K562 (cell line): ENCODE measurements around the gene HEATR1. TPM values are rescaled to one million over a fixed set of nuclear protein-coding genes. Genes with fewer than 3 reads are reported as not detected.

ENCODE experiments used
- CBX1 ChIP-seq: sonication (generic); IDR thresholded peaks from 2 replicates; pipeline ENCODE4 v1.6.1; 2016; ENCODE audit warnings: antibody characterized with exemption, low read depth, mild to moderate bottlenecking
- FOXA3 ChIP-seq, 2 experiments: fragments of 450-650 bp in 1 of 2; sonication (generic) in 1 of 2; formaldehyde crosslinking; IDR thresholded peaks in 1 of 2; conservative IDR thresholded peaks in 1 of 2; 2 replicates each; pipeline versions ENCODE4 v1.4.0 to v1.8.0; 2020 to 2022; ENCODE audit warnings: mild to moderate bottlenecking in 2 of 2, missing genetic modification reagents in 1 of 2
- FUS ChIP-seq: fragments of 200-400 bp; formaldehyde crosslinking; optimal IDR thresholded peaks from 2 replicates; pipeline ENCODE3; 2017; ENCODE audit warnings: low read depth, low read length
- GABPB1 ChIP-seq: sonication (generic); formaldehyde crosslinking; IDR thresholded peaks from 2 replicates; pipeline ENCODE4 v1.8.0; 2022; ENCODE audit warnings: mild to moderate bottlenecking, missing genetic modification reagents
- HDAC1 ChIP-seq, 2 experiments: fragments of 450-650 bp; IDR thresholded peaks; 2 replicates each; pipeline ENCODE4 v1.6.1; 2016 to 2017; ENCODE audit warnings: inconsistent platforms in 1 of 2, mild to moderate bottlenecking in 1 of 2, moderate library complexity in 1 of 2
- KLF16 ChIP-seq: IDR thresholded peaks from 2 replicates; pipeline ENCODE4 v1.6.1; 2016; ENCODE audit warnings: antibody characterized with exemption
- MIER1 ChIP-seq: fragments of 450-650 bp; IDR thresholded peaks from 2 replicates; pipeline ENCODE4 v1.6.1; 2016; ENCODE audit warnings: antibody characterized with exemption, mild to moderate bottlenecking, low read depth
- MTA3 ChIP-seq: fragments of 450-650 bp; formaldehyde crosslinking; IDR thresholded peaks from 2 replicates; pipeline ENCODE4 v1.6.1; 2017; ENCODE audit warnings: mild to moderate bottlenecking, borderline replicate concordance
- PHF21A ChIP-seq: fragments of 450-650 bp; IDR thresholded peaks from 2 replicates; pipeline ENCODE4 v1.6.1; 2017; ENCODE audit warnings: low read depth, borderline replicate concordance
- POLR2G ChIP-seq: fragments of 200-400 bp; formaldehyde crosslinking; IDR thresholded peaks from 2 replicates; pipeline ENCODE4 v1.6.1; 2017; ENCODE audit warnings: low read depth, mild to moderate bottlenecking, antibody characterized with exemption, low read length, moderate library complexity
- STAT5A ChIP-seq: IDR thresholded peaks from 2 replicates; pipeline ENCODE4 v1.6.1; 2012; ENCODE audit warnings: low read length, inconsistent platforms, borderline replicate concordance
- polyA plus RNA-seq, 8 experiments: library from polyadenylated mRNA; depleted of rRNA in 4 of 8; stranded (reverse) in 5 of 8; unstranded in 3 of 8; fragments of >200 nt; fragmentation: Nextera tagmentation in 2 of 8; fragmentation: Illumina TruSeq in 1 of 8; extraction: Ambion mirVana in 2 of 8; extraction: Trizol in 1 of 8; gene quantifications; 2 replicates each; pipeline versions ENCODE4 v1.2.1 to v1.2.3, GENCODE V29; 2011 to 2014; ENCODE audit warnings: inconsistent platforms in 1 of 8, missing spikeins in 1 of 8
- total RNA-seq, 7 experiments: library from RNA; depleted of rRNA in 6 of 7; stranded (reverse); fragments of >200 nt in 6 of 7; fragmentation: Illumina TruSeq in 2 of 7; extraction: Trizol in 2 of 7; gene quantifications; 2 replicates each; pipeline versions ENCODE4 v1.2.1 to v1.2.3, GENCODE V29; 2011 to 2021; ENCODE audit warnings: low replicate concordance in 1 of 7
- TF ChIP-seq, protein P1 (sequence below): sonication (generic); formaldehyde crosslinking; IDR thresholded peaks from 2 replicates; pipeline ENCODE4 v1.8.0; 2023; ENCODE audit warnings: mild to moderate bottlenecking, missing genetic modification reagents
- TF ChIP-seq, protein P2 (sequence below), 2 experiments: IDR thresholded peaks; 2 replicates each; pipeline ENCODE4 v1.6.1; 2011; ENCODE audit warnings: borderline replicate concordance in 1 of 2, control low read depth in 1 of 2, low read depth in 1 of 2, low read length in 1 of 2, mild to moderate bottlenecking in 1 of 2, mixed read lengths in 1 of 2, moderate library complexity in 1 of 2; ENCODE audit not compliant: insufficient read depth in 1 of 2, insufficient read length in 1 of 2, poor library complexity in 1 of 2, severe bottlenecking in 1 of 2; ENCODE audit errors: extremely low read depth in 1 of 2
- TF ChIP-seq, protein P3 (sequence below): fragments of 200-800 bp; sonication (Bioruptor generic); IDR thresholded peaks from 2 replicates; pipeline ENCODE4 v1.6.1; 2017; ENCODE audit warnings: missing genetic modification characterization, missing compliant biosample characterization
- TF ChIP-seq, protein P4 (sequence below): IDR thresholded peaks from 3 replicates; pipeline ENCODE4 v1.6.1; 2011; ENCODE audit warnings: borderline replicate concordance, mild to moderate bottlenecking, moderate library complexity; ENCODE audit not compliant: insufficient read length; ENCODE audit errors: extremely low read depth
- TF ChIP-seq, protein P5 (sequence below): fragments of 450-650 bp; IDR thresholded peaks from 2 replicates; pipeline ENCODE4 v1.6.1; 2016; ENCODE audit warnings: borderline replicate concordance

Gene HEATR1
- total and polyA plus RNA-seq, 9 of the 15 experiments (the other 6 are each of a cell fraction or from before 2014, with no cell fraction given) = 28.3 to 108 (median 50.9) TPM

DNA sequence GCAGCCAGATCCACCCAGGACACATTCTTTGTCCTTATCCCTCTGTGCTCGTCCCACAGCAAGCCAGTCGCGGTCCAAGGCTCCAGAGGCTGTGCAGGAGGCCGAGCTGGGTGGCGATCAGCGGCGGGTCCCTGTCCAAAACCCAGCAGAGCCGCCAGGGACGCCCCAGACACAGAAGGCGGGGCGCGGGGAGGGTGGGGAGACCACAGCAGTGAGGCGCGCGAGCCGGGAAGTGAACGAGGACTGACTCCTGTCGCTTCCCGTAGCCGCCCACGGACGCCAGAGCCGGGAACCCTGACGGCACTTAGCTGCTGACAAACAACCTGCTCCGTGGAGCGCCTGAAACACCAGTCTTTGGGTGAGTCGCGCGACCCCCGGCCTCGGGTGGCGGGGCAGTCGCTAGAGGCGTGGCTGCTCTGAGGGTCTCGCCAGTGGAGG, 80.6 kb downstream of the HEATR1 start, which contains the start of gene LGALS8 (continued):
- TF ChIP-seq, protein P1, sequence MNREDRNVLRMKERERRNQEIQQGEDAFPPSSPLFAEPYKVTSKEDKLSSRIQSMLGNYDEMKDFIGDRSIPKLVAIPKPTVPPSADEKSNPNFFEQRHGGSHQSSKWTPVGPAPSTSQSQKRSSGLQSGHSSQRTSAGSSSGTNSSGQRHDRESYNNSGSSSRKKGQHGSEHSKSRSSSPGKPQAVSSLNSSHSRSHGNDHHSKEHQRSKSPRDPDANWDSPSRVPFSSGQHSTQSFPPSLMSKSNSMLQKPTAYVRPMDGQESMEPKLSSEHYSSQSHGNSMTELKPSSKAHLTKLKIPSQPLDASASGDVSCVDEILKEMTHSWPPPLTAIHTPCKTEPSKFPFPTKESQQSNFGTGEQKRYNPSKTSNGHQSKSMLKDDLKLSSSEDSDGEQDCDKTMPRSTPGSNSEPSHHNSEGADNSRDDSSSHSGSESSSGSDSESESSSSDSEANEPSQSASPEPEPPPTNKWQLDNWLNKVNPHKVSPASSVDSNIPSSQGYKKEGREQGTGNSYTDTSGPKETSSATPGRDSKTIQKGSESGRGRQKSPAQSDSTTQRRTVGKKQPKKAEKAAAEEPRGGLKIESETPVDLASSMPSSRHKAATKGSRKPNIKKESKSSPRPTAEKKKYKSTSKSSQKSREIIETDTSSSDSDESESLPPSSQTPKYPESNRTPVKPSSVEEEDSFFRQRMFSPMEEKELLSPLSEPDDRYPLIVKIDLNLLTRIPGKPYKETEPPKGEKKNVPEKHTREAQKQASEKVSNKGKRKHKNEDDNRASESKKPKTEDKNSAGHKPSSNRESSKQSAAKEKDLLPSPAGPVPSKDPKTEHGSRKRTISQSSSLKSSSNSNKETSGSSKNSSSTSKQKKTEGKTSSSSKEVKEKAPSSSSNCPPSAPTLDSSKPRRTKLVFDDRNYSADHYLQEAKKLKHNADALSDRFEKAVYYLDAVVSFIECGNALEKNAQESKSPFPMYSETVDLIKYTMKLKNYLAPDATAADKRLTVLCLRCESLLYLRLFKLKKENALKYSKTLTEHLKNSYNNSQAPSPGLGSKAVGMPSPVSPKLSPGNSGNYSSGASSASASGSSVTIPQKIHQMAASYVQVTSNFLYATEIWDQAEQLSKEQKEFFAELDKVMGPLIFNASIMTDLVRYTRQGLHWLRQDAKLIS (CRISPR knock-in tag) = no peak
- no peak for TF ChIP-seq STAT5A
- TF ChIP-seq, protein P2, sequence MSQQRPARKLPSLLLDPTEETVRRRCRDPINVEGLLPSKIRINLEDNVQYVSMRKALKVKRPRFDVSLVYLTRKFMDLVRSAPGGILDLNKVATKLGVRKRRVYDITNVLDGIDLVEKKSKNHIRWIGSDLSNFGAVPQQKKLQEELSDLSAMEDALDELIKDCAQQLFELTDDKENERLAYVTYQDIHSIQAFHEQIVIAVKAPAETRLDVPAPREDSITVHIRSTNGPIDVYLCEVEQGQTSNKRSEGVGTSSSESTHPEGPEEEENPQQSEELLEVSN (IDR thresholded peaks at IDR 0.05; ENCODE audit: borderline replicate concordance in 1 of 2, extremely low read depth in 1 of 2, insufficient read depth in 1 of 2, insufficient read length in 1 of 2, low read depth in 1 of 2, low read length in 1 of 2, poor library complexity in 1 of 2, severe bottlenecking in 1 of 2) = peak in 1 of 2 experiments; percentile 57
- TF ChIP-seq MIER1 = no peak
- peak; percentile 94 for TF ChIP-seq POLR2G
- TF ChIP-seq, protein P3, sequence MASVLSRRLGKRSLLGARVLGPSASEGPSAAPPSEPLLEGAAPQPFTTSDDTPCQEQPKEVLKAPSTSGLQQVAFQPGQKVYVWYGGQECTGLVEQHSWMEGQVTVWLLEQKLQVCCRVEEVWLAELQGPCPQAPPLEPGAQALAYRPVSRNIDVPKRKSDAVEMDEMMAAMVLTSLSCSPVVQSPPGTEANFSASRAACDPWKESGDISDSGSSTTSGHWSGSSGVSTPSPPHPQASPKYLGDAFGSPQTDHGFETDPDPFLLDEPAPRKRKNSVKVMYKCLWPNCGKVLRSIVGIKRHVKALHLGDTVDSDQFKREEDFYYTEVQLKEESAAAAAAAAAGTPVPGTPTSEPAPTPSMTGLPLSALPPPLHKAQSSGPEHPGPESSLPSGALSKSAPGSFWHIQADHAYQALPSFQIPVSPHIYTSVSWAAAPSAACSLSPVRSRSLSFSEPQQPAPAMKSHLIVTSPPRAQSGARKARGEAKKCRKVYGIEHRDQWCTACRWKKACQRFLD (CRISPR knock-in tag) = peak; percentile 59; the same call in 1 of the 2 replicates
- TF ChIP-seq FUS = no peak
- no peak for TF ChIP-seq FOXA3 (CRISPR knock-in tag; conservative IDR thresholded peaks at IDR 0.05 in 1 of 2, IDR thresholded peaks at IDR 0.05 in 1 of 2)
- TF ChIP-seq, protein P4, sequence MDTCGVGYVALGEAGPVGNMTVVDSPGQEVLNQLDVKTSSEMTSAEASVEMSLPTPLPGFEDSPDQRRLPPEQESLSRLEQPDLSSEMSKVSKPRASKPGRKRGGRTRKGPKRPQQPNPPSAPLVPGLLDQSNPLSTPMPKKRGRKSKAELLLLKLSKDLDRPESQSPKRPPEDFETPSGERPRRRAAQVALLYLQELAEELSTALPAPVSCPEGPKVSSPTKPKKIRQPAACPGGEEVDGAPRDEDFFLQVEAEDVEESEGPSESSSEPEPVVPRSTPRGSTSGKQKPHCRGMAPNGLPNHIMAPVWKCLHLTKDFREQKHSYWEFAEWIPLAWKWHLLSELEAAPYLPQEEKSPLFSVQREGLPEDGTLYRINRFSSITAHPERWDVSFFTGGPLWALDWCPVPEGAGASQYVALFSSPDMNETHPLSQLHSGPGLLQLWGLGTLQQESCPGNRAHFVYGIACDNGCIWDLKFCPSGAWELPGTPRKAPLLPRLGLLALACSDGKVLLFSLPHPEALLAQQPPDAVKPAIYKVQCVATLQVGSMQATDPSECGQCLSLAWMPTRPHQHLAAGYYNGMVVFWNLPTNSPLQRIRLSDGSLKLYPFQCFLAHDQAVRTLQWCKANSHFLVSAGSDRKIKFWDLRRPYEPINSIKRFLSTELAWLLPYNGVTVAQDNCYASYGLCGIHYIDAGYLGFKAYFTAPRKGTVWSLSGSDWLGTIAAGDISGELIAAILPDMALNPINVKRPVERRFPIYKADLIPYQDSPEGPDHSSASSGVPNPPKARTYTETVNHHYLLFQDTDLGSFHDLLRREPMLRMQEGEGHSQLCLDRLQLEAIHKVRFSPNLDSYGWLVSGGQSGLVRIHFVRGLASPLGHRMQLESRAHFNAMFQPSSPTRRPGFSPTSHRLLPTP = no peak
- 0 out of 2 replicates have a peak, but pooled peaks have one; percentile 67 for TF ChIP-seq GABPB1
- TF ChIP-seq CBX1 = peak; percentile 71; the same call in 1 of the 2 replicates
- no peak for TF ChIP-seq HDAC1 (IDR thresholded peaks at IDR 0.05)
- peak; percentile 98 for TF ChIP-seq MTA3
- peak; percentile 72 for TF ChIP-seq KLF16
- TF ChIP-seq, protein P5, sequence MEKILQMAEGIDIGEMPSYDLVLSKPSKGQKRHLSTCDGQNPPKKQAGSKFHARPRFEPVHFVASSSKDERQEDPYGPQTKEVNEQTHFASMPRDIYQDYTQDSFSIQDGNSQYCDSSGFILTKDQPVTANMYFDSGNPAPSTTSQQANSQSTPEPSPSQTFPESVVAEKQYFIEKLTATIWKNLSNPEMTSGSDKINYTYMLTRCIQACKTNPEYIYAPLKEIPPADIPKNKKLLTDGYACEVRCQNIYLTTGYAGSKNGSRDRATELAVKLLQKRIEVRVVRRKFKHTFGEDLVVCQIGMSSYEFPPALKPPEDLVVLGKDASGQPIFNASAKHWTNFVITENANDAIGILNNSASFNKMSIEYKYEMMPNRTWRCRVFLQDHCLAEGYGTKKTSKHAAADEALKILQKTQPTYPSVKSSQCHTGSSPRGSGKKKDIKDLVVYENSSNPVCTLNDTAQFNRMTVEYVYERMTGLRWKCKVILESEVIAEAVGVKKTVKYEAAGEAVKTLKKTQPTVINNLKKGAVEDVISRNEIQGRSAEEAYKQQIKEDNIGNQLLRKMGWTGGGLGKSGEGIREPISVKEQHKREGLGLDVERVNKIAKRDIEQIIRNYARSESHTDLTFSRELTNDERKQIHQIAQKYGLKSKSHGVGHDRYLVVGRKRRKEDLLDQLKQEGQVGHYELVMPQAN = no peak
- TF ChIP-seq PHF21A = no peak
